Parathyroid adenoma (tissue), 2 donors: ENCODE data around the gene APBA2.

Experiments used
- H2AFZ ChIP-seq: fragments of 300-600 bp; sonication (generic); one replicate; pipeline ENCODE4 v1.7.0; 2017; ENCODE audit warnings: antibody characterized with exemption, mild to moderate bottlenecking
- H3K27ac ChIP-seq: fragments of 300-600 bp; sonication (generic); one replicate; pipeline ENCODE4 v1.7.0; 2017
- H3K27me3 ChIP-seq: fragments of 300-600 bp; sonication (generic); one replicate; pipeline ENCODE4 v1.7.0; 2017; ENCODE audit warnings: low read length; ENCODE audit not compliant: control insufficient read depth, insufficient read depth
- H3K36me3 ChIP-seq: fragments of 300-600 bp; sonication (generic); one replicate; pipeline ENCODE4 v1.7.0; 2017; ENCODE audit warnings: low read length; ENCODE audit not compliant: control insufficient read depth, insufficient read depth
- H3K4me1 ChIP-seq: fragments of 300-600 bp; sonication (generic); one replicate; pipeline ENCODE4 v1.7.0; 2017; ENCODE audit warnings: control low read depth
- H3K4me2 ChIP-seq: fragments of 300-600 bp; sonication (generic); one replicate; pipeline ENCODE4 v1.7.0; 2017; ENCODE audit warnings: low read length
- H3K4me3 ChIP-seq: fragments of 300-600 bp; sonication (generic); one replicate; pipeline ENCODE4 v1.7.0; 2017; ENCODE audit warnings: low read depth, low read length
- H3K79me2 ChIP-seq: fragments of 300-600 bp; sonication (generic); one replicate; pipeline ENCODE4 v1.7.0; 2017; ENCODE audit warnings: control low read depth
- H3K9ac ChIP-seq: fragments of 300-600 bp; sonication (generic); one replicate; pipeline ENCODE4 v1.7.0; 2017; ENCODE audit warnings: mild to moderate bottlenecking
- H3K9me3 ChIP-seq: fragments of 300-600 bp; sonication (generic); one replicate; pipeline ENCODE4 v1.7.0; 2017; ENCODE audit warnings: low read length; ENCODE audit not compliant: control insufficient read depth
- CTCF ChIP-seq: fragments of 300-600 bp; sonication (generic); IDR thresholded peaks from one replicate; pipeline ENCODE4 v1.7.0; 2017; ENCODE audit warnings: antibody characterized with exemption, mild to moderate bottlenecking
- donor health status: primary hyperparathyroidism.

Gene APBA2

GRCh38 chr15:29083858-29084257, 198.1 kb downstream of the APBA2 start:
- Histone ChIP-seq H3K4me2 (no peak overlapping the region), H3K4me3 (no peak overlapping the region), H3K4me1 (no peaks in the 10 kb centered on the region), H3K9me3 (no peaks in the 10 kb centered on the region), H2AFZ (no peak overlapping the region), H3K9ac (no peak overlapping the region), H3K27me3 (no peaks in the 10 kb centered on the region), H3K36me3 (no peaks in the 10 kb centered on the region), H3K27ac (no peak overlapping the region), H3K79me2 (no peaks in the 10 kb centered on the region)
- TF ChIP-seq CTCF = no peak

DNA sequence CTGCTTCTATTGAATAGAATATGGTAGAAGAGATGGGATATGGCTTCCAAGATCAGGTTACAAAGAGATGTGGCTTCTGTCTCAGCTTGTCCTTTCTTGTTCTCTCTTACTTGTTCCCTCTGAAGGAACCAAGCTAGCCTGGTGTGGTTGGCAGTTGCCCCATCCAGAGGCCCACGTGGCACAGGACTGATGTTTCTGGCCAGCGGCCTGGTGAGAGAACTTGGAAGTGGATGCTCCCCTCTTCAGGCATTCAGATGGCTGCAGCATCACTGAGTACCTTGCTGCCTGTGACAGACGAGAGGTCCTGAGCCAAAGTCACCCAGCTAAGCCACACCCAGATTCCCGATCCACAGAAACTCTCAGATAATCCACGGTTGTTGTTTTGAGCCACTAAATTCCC, 200.2 kb downstream of the APBA2 start:
- no peak overlapping the region for H3K9ac ChIP-seq
- no peaks in the 10 kb centered on the region for H3K36me3 ChIP-seq
- H3K9me3 ChIP-seq = no peaks in the 10 kb centered on the region
- H3K4me2 ChIP-seq = no peak overlapping the region
- H3K4me1 ChIP-seq = no peaks in the 10 kb centered on the region
- H3K4me3 ChIP-seq = no peak overlapping the region
- no peaks in the 10 kb centered on the region for H3K79me2 ChIP-seq
- H3K27me3 ChIP-seq = no peaks in the 10 kb centered on the region
- no peak for TF ChIP-seq CTCF
- H2AFZ ChIP-seq = no peak overlapping the region
- H3K27ac ChIP-seq = no peak overlapping the region

DNA sequence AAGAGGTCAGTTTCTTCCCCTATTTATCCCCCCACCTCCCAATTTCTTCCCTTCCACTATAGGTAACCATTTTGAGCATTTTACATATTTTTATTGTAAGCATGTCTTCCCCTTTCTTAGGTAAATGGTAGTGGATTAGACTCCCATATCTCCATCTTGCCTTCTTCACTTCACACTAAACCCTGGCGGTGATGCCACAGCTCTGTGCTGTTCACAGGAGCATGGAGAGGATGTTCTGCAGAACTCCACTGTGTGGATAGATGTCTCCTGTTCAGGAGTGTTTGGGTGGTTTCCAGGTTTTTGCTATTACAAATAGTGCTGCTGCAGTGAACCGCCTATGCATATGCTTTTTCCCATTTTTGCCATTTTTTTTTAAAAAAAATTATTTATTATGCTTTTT, 201.1 kb downstream of the APBA2 start:
- Histone ChIP-seq H3K27ac (no peak overlapping the region), H3K9ac (no peak overlapping the region), H3K9me3 (no peaks in the 10 kb centered on the region), H3K4me3 (no peak overlapping the region), H3K27me3 (no peaks in the 10 kb centered on the region), H3K36me3 (no peaks in the 10 kb centered on the region), H3K4me2 (no peak overlapping the region), H3K79me2 (no peaks in the 10 kb centered on the region), H3K4me1 (no peaks in the 10 kb centered on the region), H2AFZ (no peak overlapping the region)
- TF ChIP-seq CTCF = no peak

DNA sequence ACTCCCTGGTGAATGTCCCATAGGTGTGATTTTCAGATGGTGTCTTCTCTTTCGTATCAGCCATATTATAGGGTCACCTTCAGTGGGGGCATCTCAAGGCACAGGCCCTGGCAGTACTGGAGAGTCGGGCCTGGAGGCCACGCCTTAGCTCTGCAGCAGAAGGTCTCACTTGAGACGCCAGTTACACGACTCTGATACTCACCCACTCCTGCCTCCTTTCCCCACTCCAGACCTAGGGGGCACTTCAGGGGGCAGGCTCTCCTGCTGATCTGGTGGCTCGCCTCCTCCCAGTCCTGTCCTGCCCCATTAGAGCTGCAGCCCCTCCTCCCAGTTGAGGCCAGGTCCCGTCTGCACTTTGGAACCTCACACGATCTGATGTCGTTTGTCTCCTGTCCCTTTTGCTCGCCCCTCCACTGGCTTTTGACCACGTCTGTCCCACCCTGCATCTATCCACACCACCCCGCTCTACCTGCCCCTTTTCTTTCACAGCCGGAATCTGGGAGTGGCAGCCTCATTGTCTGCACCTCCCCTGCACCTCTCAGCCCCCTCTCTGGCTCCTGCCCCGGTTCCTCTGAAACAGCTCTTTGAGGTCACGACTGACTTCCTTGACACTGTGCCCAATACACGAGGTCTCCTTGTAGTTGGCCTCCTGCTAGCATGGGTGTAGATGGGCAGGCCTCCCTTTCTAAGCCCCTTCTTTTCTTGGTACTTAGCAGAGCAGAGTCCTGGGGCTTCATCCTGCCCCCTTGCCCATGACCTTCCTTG, 201.9 kb downstream of the APBA2 start:
- Histone ChIP-seq H3K36me3 (no peaks in the 10 kb centered on the region), H2AFZ (no peak overlapping the region), H3K27me3 (no peaks in the 10 kb centered on the region), H3K4me1 (no peaks in the 10 kb centered on the region), H3K9me3 (no peaks in the 10 kb centered on the region), H3K4me3 (no peak overlapping the region), H3K27ac (no peak overlapping the region), H3K9ac (no peak overlapping the region), H3K79me2 (no peaks in the 10 kb centered on the region), H3K4me2 (no peak overlapping the region)
- TF ChIP-seq CTCF = no peak

DNA sequence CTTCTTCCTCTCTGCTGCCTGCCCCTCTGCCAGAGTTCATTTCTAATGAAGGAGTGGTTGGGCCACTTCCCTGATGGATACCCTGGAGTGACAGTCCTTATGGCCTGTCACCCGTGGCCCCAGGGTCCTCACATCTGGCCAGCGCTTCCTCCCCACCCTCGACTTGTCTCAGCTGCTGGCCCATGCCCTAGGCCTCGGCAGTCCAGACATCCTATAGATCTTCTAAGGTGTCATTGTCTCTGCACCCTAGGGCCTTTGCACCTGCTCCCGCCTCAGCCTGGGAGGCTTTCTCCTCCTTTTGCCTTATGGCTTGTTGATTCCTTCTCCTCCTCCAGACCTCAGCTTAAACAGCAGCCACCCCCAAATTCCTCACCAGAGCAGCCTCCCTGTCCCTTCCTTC, 202.9 kb downstream of the APBA2 start:
- Histone ChIP-seq H2AFZ (no peak overlapping the region), H3K4me3 (no peak overlapping the region), H3K9ac (no peak overlapping the region), H3K9me3 (no peaks in the 10 kb centered on the region), H3K36me3 (no peaks in the 10 kb centered on the region), H3K4me1 (no peaks in the 10 kb centered on the region), H3K27ac (no peak overlapping the region), H3K79me2 (no peaks in the 10 kb centered on the region), H3K27me3 (no peaks in the 10 kb centered on the region), H3K4me2 (no peak overlapping the region)
- TF ChIP-seq CTCF = no peak
